HG03045 (cell line): ENCODE data around the gene KCNC4.
A peak's percentile ranks its signal among the peaks of the same experiment; 100 is the strongest.

Experiments
- ATAC-seq: cut with Tn5 transposase; IDR thresholded peaks from one replicate; pipeline ENCODE4 v1.9.1; 2021; ENCODE audit warnings: mild to moderate bottlenecking, moderate library complexity; ENCODE audit not compliant: unreplicated experiment

KCNC4 gene

DNA sequence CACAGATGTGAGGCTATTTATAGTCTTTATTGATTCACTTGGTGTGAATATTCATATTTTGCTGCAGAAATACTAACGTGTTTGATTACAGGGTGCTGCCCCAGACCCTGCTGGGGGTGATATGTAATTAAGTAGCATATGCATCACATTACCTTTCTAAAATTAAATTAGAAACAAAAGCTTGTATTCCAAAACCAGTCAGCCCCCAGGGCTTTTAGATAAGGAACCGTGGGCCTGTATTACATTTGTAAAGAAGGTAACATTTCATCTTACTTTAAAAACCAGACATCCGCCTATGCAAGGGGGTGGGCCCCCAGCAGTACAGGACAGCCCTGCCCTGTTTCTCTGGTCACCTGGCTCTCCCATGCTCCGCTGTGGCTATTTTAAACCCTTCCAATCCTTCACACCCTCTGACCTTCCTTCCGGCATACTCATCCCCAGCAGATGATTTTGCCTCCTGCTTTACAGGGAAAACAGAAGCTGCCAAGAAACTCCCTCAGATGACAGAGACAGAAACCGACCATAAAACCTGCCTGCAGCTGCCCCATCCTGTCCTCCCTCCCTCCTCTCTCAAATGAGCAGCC is 22.0 kb upstream of the KCNC4 start:
- no peak for ATAC-seq

DNA sequence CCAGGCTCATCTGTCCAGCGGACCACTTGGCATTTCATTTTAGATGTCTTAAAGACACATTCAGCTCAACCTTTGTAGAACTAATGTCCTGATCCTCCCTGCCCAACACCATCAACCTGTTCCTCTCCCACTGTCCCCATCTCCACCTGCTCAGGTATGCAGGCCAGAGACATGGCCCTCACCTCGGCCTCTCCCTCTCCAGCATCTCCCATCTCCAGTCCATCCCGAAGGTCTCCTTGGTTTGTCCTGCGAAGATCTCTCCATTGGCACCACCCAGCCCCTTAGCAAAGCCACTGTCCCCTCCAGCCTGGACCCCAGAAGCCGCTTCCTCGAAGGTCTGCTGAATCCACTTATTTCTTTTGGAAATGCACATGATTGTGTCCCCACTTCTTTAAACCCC is 20.9 kb upstream of the KCNC4 start:
- no peak for ATAC-seq

DNA sequence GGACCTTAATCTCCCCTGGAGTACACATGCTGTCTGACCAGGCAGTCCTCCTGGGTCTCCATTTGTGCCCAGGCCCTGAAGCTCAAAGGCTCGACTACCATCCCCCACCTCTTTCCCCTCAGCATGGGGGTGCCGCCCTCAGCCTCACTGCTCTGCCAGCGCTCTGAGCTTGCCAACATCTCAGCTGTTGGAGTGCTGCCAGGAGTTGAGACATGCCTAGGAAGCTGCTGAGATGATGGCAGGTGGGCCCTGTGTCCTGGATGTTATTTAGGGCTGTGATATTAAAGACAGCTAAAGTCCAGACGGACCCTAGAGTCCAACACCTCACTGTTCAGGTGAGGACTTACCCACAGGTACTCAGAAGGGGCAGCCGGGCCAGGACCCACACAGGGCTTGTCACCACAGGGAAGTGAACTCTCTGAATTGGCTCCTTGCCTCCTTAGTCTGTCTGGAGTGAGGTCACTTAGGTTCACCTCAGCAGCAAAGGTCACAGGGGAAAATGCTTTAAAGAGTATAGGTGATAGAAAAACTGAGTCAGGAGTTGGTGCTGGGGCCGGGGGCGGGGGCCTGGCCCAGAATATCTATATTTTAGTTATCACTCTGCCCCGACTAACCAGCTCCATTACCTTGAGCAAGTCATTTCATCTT is 19.7 kb upstream of the KCNC4 start:
- ATAC-seq = no peak

DNA sequence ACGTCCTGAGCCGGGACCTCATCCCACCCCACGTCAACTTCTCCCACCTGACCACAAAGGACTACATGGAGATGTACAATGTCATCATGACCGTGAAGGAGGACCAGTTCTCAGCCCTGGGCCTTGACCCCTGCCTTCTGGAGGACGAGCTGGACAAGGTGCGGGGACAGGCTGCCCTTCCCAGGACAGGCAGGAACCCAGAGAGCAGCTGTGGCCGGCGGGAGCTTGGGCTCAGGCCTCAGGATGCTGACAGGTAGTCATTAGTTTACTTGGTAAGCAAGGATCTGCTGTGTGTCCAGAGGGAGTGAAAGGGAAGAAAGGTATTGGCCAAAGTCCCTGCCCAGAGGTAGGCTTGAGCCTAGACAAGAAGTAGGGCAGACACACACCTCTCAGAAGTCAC is 17.6 kb upstream of the KCNC4 start:
- no peak for ATAC-seq

DNA sequence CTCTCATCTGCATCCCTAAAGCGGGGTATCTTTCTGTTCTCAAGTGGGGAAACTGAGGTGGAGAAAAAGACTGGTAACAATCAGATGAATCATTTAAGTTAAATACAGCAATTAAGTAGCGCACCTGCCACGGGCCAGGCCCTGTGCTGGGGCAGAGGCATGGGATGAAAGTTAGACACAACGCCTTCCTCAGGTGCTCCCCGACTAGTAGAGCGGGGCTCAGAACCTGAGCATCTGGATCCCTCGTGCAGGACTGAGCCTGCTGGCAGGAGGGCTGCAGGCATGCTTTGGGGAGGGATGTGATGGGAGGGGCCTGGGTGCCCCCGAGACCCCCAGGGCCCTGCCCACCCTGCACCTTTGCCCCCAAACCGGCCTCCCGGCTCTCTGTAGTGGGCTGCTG is 14.9 kb upstream of the KCNC4 start:
- ATAC-seq = no peak

DNA sequence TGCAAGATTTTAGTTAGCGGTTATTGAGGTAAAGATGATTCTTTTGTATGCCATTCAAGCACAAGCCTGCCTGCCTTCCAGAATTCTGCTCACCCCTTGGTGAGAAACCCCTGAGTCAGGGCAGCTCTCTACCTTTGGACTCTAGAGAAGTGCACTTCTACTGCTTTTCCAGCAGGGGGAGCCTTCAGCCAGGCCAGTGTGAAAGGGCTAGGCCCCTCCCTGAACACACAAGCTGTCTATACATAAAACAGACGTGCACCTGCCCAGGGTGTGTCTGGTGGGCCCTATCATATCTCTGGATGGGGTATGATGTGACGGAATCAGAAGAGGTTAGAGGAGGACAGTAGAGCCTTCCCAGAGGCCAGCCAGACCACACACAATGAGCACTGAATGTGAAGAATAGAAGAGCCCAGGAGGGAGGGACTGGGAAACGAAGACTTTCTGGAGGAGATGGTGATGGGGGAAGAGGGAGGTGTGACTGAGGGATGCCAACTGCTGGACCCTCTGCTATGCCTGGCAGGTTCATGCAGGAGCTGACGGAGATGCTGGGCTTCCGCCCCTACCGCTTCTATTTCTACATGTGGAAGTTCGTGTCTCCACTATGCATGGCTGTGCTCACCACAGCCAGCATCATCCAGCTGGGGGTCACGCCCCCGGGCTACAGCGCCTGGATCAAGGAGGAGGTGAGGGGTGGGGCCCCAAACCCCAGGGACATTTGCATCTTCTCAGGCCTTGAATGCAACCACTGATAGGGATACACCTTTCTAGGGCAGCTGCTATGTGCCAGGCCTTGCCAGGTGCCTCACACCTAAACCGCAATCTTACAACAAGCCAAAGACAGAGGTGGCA is 13.0 kb upstream of the KCNC4 start:
- ATAC-seq = no peak

DNA sequence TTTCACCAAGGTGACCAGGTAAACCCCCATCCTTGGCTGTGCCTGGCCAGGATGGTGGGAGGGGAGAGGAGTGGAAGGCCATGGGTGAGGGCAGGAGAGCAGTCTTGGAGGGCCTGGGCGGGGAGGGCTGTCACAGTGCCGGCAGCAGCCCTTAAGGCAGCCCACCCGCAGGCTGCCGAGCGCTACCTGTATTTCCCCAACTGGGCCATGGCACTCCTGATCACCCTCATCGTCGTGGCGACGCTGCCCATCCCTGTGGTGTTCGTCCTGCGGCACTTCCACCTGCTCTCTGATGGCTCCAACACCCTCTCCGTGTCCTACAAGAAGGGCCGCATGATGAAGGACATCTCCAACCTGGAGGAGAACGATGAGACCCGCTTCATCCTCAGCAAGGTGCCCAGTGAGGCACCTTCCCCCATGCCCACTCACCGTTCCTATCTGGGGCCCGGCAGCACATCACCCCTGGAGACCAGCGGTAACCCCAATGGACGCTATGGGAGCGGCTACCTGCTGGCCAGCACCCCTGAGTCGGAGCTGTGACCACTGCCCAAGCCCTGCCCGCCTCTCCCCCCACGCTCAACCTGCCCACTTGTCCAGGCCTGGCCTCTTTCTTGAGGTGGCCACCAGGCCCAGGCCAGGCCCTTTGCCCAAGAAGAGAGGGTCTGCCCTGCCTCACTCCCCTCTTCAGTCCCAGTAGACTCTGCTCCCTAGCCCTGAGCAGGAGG is 12.0 kb upstream of the KCNC4 start:
- no peak for ATAC-seq

DNA sequence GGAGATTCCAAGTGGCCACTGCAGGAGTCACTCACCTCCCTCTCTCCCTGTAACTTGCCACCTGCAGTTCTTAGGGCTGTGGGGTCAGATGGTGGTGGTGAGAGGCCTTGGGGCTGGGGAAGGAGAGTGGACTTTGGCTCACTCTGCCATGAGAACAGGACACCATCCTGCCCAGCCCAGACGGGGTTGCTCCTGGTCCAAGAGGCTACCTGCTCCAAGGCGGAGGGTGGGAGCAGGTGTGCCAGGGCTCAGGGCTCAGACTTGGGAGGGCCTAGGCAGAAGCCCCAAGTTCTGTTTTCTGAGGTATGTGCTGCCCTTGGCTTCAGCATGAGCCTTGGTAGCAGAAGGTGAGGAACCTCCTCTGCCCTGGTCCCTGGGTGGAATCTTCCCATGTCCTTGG is 11.4 kb upstream of the KCNC4 start:
- no peak for ATAC-seq

DNA sequence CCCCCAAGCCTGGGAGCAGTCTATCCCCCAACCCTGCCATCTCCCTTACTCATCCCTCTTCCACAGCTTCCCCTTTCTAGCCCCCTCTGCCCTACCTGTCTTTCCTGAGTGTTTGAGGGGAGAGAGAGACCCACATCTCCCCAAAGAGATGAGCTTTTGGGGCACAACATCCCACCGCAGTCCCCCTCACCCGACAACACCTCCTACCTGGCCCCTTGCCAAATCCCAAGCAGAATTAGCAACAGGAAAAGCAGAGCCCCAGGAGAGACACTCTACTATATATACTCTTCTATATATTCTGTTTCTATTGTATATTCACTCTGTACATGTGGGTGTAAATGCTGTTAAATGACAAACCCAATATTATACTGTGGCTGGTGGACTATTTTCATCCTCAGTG is 9.9 kb upstream of the KCNC4 start:
- ATAC-seq = no peak

DNA sequence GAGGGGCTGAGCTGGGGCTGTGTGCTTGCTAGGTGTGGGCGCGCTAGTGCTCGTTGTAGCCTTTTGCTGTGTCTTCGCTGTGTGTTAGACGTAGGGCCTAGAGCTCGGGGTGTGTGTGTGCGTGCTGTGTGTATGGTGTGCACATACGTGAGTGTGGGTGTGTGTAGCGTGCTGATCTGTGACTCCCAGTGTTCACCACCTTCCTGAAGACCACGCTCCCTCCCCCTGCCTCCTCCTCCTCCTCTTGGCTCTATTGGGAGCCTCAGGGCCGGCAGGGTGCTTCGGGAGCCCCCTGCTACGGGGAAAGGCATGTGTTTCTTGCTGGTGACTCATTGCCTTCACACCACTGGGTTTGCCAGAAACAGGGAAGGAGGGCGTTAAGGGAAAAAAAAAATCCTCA is 9.4 kb upstream of the KCNC4 start:
- ATAC-seq = no peak

DNA sequence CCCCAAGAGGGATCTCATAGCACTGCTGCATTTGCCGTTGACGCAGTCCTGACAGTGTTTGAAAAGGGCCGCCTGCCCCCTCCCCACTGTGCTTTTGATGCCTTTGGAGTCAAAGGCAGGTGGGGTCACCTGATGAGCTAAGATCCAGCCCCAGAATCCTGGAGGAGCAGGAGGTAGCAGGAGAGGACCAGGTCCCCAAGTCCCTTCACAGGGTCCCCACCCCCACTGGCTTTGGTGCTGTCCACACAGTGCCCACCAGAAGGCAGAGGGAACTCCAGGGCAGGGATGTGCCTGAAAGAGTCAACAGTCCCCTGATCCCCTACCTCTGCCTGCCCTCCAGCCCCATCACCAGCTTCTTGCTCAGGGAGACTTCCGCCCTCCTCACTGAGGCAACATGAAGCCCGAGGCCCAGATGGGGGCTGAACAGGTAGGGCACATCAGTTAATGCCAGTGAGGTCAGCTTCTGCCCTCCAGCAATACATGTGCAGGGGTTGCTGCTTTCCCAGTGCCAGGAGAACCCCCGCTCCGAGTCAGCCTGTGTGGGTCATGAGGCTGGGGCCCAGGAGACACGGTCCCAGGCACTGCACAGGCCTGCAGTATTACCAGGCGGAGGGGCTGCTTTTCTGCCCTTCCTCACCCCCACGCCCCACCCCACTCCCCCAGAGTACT is 8.8 kb upstream of the KCNC4 start:
- ATAC-seq = no peak

DNA sequence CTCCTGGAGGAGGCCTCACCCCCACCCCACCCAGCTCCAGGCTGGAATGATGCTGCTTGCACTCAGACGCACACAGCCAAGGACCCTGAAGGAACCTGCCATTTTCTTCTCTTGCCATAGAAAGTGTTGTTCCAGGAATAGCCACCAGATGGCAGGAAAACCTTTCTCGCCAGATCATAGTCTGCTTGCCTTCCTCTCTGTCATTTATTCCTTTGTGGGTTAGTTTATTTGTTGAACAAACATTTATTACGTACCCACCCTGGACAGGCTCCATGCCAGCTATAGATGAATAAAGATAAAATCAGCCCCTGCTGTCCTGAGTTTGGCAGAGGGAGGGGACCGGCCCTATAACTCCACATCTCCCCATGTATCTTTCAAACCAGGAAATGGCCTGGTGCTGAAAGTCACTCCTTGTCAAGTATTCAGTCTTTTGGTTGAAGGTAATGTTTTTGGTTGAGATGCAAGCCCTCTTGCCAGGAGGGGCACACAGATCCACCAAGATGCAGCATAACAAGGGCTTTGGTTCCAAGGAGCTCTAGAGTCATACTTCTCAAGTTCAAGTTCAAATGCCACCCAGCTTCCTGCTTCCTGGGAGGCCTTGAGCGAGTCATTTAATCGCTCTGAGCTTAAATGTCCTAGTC is 7.0 kb upstream of the KCNC4 start:
- ATAC-seq = no peak

DNA sequence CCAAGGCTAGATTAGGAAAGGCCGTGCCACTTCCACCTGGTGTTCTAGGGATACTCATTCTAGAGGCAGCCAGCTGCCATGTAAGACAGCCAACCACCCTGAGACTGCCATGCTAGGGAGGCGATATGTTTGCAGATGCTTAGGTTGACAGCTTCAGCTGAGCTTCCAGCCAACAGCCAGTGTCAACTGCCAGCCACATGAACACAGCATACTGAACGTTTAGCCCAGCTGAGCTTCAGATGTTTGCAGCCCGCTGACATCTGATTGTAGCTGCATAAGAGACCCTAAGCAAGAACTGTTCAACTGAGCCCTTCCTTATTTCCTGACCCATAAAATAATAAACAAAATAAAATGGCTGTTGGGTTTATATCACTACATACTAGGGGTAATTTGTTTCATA is 5.0 kb upstream of the KCNC4 start:
- ATAC-seq = no peak

DNA sequence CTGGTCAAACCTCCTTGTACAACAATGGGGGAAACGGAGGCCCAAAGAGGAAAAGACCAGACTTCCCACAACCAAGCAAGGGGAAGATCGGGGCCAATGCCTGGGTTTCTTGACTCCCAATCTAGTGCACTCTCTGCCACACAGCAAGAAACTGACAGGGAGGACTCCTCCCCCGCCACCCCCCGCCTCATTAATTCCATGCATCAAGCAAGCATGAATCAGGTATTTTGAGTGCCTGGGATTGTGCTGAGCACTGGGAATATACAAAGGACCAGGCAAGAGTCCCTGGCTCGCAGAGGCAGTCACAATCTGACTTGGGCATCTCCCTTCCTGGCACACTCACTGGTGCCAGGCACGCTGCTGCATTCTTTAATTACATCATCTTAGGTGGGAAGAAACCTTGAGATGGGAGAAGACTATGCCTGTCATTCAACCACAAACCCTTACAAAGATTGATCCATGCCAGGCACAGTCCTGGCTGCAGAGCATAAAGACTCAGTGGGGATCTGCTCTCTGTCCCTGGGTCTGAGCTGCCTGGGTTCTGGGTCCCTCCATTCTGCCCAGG is 4.4 kb upstream of the KCNC4 start:
- ATAC-seq = no peak

DNA sequence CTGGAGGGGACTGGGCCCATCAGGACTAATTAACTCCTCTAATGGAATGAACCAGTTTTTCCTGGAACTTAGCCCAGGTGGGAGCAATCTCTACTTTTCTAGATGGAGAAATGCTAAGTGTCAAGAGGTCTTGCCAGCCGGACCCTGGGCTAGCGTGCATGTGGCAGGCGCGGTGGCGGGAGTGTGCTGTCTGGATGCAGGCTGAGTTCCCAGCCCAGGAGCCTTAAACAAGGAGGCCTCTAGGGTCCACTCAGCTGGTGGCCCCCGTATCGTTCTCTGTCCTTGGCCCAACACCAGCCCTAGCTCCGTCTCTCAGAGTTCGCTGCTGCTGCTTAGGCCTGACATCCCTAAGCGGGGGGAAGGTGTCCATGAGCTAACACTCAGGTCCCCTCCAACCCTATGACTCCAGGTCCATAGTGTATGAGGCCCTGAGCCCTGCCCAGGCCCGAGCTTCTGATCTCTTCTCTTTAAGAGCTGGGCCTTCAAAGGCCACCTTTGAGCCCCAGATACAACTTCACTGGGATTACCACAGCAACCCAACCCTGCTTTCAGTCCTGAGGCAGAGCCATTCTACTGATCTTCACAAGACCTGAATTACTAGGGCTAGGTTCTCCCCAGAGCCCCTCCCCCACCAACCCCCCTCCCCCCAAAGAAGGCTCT is 3.7 kb upstream of the KCNC4 start:
- ATAC-seq = no peak

DNA sequence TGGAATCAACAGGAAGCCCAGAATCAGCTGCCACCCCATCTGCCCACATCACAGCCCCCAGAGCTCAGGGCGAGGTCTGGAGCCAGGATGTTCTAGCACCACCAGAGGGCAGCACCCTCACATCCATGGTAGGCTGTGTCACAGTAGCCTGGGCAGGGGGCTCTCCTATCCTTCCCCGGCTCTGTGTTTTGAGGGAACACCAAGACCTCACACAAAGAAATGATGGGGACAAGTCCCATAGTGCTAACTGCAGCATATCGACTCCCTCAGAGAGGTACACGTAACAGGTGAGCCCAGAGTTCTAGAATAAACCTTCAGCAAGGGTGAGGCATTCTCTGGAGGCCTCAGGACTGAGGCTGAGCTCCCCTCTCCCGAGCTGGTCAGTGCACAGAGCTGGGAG is 2.3 kb upstream of the KCNC4 start:
- no peak for ATAC-seq

DNA sequence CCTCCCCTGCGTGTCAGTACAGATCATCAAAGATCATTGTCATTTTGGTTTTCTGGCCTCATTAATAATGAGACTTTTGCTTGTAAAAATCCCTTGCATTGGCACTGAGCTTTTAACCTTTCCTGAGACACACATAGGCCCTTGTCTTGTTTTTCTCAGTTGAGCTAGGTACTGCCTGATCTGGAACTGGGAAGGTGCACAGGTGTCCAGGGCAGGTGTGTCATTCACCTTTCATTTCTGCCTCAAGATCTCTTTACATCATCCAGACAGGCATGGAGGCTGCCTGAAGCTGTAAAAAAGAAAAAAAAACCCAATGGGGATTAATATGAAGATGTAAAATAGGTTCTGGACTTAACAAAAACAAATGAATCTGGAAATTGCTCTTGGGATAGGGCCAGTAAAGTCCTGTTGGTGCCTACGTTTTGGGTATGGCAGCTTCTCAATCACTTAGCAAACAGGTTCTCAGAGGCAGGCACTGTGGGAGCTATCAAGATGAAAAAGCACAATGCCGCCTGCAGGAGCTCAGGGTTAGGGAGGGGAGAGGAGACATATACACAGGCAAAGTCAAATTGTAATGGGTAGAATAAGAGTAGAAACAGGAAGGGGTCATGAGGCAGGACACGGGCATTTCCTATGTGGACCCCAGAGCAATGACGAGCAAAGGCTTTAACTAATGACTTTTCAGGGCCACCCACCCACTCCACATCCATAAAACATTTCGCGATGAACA is 1.0 kb upstream of the KCNC4 start:
- no peak for ATAC-seq

DNA sequence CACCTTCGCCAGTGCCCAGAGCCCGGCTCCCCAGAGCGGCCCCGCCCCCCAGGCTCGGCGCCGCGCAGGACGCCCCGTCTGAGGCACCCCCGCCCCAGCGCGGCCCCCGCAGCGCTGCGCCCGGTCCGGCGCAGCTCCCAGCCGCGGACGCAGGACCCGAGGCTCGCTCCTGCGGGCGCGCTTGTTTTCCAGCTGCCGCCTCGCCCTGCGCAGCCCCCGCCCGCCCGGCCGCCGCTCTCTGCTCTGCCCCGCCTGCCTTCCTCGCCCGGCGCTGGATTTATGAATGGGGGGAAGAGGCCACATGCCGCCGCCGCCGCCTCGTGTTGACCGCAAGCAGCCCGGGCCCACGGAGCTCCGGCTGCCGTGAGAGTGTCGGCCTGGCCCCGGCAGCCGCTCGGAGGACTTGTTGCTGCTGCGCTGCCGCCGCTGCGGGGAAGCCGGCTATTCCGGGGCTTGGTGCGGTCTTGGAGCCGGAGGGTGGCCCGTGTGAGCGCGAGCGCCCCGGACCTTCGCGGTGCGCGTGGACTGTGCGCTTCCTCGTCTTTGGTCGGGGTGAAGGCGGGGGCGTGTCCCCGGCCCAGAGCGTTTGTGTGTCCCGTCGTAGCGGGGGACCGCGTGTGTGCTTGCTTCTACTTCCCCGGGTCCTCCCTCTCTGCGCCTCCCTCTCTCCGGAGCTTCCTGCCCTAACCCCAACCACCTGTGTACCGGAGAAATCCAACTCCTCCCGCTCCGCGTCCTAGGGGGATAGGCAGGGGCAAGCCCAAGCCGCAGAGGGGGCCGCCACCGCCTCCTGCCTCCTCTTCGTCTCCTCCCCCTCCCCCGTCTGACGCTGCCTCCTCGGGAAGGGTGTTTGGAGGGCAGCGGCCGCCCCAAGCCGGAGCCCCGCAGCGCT is 736 bp downstream of the KCNC4 start:
- ATAC-seq = peak; percentile 15
